MV-4-11 (cell line): ENCODE measurements around the gene NAGPA.
A peak's percentile ranks its signal among the peaks of the same experiment; 100 is the strongest.

ENCODE experiments used
- DNase-seq: peaks from one replicate; lab custom pipeline; 2025; lab: John Stamatoyannopoulos, UW

The NAGPA gene

DNA sequence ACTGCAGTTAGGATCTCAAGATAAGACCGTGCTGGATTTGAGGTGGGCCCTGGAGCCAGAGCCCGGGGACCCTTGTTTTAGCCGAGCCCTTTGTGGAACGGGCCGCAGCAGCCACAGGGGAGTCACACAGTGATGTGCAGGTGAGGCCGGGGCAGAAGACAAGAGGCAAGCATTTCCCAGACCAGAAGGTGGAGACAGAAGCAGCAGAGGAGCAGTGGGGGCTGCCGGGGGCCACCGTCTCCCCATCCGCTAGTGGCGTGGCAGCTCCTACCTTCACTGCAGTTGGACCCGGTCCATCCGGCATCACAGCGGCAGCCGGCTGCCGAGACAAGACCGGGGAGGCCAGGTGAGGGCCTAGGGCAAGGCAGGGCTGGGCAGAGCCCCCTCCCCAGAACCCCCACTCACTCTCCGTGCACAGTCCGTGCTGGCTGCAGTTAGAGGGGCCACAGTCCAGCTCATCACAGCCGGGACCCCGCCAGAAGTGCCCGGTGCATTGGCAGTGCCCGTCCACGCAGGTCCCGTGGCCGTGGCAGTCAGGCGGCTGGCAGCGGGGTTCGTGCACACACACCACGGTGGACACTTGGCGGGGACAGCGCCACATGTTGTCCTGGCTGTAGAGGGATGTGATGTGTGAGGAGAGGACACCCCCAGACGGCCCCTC lies 6.0 kb downstream of the NAGPA start:
- no peak for DNase-seq

DNA sequence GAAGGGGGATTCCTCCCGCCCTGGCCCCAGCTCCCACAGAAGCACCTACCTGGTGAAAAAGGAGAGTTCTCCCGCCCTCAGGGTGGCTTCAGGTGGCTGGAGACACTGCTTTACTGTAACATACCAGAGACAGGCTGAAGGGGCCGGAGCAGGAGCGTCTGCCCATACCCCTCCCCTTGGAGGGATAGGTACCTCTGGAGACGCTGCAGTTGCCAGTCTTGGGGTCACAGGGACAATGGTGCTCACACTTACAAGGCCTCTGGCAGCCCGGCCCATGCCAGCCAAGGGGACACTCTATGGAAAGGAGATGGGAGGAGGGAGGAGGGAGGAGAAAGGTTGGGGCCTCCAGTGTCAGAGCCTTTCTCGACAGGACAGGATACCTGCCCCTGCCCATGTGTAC lies 6.6 kb downstream of the NAGPA start:
- DNase-seq = no peak

DNA sequence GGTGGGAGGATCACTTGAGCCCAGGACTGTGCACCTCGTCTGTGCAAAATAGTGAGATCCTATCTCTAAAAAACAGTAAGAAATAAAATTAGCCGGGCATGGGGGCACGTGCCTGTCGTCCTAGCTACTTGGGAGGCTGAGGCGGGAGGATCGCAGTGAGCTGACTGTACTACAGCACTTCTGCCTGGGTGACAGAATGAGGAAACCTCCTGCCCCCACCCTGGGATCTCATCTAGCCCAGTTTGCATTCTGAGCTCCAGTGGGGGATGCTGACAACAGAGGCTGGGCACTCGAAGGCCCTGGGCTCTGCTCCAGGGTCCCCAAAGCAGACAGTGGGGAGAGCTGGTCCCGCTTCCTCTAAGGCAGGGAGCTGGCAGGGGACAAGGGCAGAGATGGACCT lies 7.1 kb downstream of the NAGPA start:
- DNase-seq = no peak

DNA sequence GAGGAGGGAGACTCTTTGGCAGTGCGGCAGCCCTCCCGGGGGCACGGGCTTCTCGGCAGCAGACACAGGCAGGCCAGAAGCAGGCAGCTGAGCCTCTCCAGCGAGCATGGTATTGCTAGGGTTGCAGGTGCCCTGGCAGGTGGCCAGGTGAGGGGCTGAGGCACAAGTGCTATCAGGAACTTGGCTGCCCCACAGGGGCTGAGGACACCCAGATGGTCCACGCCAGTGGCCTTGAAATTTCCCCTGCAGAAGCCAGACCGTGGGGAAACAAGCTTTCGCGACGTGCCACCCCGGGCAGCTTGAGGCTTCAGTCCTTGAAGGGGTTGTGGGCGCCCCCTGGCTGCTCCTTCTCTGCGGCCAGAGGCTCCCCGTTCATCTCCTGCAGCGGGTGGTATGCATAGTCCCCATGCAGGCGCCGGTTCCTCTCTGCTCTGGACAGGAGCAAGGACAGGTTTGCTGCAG lies 8.5 kb downstream of the NAGPA start:
- no peak for DNase-seq

DNA sequence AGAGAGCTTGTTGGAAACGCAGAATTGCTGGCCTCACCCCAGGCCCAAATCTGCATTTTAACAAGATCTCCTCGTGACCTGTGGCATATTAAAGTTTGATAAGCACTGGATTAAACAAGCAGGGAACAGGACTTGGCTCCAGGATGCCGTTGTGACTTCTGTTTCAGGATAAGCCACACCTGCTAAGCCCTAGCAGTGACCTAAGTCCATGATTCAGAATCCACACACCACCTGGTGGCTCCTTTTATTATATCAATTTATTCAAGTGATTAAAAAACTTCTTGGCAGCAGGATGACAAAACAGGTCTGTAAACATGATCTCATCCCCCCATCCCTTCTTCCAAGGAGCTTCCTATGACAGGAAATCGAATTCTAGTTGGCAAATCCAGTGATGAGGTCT lies 9.1 kb downstream of the NAGPA start:
- DNase-seq = no peak

DNA sequence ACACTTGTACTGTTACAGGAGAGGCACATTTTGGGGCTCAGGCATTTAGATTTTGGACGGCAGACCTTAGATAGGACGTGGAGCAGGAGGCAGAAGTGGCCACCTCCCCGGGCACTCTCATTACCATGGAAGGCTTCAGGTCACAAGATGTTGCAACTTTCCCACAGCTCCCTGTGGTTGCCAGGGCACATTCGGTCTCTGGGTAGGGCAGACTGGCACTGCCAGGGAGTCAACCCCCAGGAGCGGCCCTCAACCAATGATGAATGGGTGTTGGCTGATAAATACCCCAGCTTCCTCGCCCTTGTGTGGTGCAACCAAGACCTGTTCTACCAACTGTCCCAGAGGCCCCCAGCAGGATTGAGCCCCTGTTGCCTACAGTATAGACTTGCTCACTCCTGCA lies 11.2 kb downstream of the NAGPA start:
- no peak for DNase-seq

DNA sequence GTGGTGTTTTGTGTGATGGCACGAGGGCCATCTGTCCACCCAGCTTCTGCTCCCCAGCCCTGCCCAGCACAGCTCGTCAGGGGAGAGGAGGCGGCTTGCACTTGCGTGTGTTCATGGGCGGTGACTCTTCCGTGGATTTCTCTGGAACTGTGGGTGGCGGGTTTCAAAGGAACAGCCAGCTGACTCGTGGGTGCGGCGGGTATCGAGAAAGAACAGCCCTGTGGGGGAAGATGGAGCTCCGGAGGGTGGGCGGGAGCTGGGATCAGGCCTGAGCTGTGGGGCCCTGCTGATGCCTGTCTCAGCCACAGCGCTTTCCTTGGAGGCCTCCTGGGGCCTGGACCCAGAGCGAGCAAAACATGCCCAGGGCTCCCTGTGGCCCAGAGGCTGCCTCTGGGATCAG lies 13.2 kb downstream of the NAGPA start:
- DNase-seq = no peak

DNA sequence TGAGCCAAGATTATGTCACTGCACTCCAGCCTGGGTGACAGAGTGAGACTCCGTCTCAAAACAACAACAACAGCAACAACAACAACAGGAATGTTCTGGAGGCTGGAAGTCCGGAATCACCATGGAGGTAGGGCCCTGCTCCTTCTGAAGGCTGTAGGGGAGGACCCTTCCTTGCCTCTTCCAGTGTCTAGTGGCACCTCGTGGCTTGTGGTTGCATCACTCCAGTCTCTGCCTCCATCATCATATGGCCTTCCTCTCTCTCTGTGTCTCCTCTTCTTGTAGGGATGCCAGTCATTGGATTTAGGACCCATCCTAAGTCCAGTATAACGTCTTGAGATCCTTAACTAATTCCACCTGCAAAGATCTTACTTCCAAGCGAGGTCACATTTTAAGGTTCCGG lies 14.0 kb downstream of the NAGPA start:
- no peak for DNase-seq

DNA sequence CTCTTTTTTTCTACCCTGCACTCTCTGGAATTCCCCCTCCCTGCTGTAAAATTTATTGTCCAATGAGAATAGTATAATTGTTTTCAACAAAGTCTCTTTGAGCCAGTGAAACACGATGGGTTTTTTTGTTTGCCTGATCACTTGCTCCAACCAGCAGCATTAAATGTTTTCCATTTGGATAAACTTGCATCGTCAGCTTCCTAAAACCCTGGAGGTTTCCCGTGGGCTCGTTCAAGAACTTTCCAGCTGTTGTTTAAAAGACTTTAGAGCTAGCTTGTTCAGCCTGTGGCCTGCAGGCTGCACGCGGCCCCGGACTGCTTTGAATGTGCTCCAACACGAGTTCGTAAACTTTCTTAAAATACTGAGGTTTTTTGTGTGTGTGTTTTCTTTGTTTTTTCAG lies 14.9 kb downstream of the NAGPA start:
- DNase-seq = no peak

DNA sequence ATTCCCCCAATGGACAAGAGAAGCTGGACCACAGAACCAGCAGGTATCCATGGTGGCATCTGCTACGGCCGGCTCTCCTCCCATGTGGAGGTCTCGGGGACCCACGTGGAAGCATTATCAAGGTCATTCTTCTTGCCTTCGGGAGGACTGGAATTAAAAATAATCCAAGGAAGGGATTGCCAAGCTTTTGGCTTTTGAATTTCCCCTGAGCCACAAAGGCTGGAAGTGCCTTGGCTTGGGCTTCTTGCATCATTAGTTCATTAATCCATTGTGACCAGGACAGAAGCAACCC lies 16.1 kb downstream of the NAGPA start:
- no peak for DNase-seq

DNA sequence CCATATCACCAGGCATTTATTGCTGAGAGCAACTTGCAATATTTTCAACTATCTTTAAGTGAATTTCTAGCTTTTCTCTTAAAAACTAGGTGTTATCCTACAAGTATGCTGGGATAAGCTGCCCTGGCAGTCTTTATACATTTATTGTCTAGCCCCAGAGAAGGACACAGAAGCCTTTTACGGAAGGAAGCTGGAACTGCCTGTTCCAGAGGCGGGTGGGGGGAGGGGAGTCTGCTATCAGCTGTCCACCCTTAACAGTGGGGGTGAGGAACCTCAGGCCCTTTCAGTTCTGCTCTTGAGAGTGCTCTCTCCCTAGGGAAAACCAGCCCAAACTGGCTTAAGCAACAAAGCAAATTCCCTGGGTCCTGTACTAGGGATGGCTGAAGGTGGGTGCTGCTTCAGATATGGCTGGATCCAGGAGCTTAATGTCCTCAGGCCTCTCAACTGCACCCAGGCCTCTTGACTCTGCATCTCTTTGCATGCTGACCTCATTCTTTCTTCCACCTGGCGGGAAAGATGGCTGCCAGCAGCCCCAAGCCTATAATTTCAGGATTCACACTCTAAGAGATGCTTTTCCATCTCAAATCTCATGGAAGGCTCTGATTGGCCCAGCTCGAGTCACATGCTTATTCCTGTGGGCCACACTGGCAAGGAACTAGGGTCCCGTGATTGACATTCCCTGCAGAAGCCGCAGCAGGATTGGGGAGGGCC lies 16.6 kb downstream of the NAGPA start:
- peak; percentile 22 for DNase-seq

DNA sequence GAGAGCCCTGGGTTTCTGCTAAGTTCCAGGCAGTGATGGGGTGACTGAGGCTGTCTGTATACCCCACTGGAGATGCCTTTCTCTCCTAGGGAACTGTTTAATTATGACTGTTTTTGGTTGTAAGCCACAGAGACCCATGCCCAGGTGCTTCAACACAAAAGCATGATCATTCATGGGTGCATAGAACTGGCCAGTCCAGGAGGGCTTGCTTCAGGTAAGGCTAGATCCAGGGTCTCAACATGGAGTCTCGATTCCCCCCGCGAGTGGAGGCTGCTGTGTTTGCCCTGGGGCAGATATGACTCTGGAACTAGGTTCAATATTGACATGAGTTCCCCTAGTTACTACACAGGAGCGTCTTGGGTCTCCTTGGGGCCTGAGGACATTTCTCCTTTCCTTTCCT lies 17.8 kb downstream of the NAGPA start:
- DNase-seq = no peak

DNA sequence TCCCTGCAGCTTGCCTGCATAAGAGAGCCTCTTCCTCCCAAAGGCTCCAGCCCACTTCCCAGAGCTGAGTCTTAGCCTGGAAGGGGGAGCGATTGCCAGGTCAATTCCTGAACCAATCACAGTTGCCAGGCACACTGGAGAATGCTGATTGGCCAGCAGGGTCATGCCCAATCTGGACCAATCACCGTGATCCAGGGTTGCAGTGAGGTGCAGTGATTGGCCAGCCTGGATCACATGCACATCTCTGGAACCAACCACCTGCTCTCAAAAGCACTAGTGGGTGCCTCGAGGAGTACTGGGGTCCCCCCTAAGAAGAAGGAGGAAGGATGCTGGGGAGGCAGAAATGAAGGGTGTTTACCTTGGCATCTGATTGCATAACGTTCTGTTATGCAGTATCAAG lies 18.4 kb downstream of the NAGPA start:
- no peak for DNase-seq

DNA sequence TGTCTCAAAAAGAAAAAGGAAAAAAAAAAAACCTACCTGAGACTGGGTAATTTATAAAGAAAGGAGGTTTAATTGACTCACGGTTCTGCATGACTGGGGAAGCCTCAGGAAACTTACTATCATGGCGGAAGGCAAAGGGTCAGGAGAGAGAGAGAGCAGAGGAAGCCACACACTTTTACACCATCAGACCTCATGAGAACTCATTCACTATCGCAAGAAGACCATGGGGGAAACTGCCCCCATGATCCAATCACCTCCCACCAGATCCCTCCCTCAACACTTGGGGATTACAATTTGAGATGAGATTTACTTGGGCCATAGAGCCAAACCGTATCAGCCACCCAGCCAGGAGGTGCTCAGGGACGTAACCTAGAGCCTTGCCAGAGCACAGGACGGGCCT lies 20.8 kb downstream of the NAGPA start:
- no peak for DNase-seq

DNA sequence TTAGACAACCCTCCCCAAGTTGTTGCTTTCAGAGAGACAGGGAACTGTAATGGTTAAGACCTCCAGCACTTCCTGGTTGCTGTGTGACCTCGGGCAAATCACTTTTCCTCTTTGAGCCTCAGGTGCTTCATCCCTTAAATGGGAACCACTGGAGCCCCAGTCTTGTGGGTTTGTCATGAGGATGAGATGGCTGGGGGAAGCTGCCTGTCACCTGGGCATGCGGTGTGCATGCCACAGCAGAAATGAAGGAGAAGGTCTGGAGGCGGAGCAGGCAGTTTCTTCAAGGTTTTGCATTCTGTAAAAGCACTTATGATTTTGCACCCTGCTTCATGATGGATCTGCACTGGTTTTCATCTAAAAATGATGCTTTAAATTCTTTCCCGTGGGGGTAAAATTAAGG lies 22.1 kb downstream of the NAGPA start:
- DNase-seq = no peak

DNA sequence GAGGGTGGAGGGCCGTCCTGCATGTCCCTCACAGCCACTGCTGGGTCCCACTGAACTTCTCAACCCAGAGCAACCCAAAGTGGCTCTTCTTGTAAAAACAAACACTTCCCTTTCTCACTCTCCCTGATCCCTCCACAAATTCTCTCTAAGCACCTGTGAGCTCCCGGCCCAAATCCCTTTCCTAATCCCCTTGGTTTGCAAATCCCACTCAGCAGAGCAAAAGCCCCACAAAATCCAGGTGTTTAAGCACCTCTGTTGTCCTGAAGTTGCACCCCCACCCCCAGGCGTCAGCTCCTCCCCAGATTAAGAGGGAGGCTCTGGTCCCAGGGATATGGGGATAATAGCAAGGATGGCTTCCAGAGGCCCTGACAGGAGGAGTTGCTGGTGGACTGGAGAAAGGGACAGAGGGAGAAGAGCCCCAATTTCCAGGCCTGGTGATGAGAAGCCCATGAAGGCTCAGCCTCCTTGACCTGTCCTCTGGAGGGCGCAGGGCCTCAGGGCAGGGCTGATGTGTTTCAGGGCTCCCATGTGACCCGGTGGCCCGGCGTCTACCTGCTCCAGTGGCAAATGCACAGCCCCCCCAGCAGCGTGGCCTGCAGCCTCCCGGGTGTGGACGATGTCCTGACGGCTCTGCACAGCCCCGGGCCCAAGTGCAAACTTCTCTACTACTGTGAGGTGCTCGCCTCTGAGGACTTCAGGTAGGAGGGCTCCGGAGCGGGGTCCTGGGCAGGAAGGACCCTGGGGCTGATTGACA lies 23.0 kb downstream of the NAGPA start:
- no peak for DNase-seq

DNA sequence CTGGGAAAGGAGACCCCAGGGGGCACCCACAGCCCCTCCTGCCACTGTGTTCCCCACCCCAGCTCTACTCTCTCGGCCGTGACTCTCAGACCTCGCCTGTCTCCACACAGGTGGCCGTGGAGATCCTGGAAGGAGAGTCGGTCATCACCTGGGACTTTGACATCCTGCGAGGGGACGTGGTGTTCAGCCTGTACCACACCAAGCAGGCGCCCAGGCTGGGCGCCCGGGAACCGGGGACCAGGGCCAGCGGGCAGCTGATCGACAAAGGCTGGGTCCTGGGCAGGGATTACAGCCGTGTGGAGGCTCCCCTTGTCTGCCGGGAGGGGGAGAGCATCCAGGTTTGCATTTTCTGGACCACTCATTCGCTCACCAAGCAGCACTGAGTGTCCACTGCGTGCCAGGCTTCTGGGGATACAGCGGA lies 25.4 kb downstream of the NAGPA start:
- DNase-seq = no peak

DNA sequence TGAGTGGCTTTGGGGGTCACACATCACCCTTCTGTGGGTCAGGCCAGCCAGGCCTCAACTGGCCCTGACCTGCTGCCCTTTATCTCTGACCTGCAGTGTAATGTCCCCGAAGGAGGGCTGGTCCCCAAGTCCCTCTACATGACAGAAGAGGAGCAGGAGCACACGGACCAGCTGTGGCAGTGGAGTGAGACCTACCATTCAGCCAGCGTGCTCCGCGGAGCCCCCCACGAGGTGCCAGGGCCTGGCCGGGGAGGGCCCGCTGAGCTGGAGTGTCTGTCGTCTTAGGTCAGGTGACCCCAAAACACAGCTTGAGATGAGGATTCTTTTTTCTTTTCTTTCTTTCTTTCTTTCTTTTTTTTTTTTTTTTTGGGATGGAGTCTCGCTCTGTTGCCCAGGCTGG lies 26.5 kb downstream of the NAGPA start:
- no peak for DNase-seq

DNA sequence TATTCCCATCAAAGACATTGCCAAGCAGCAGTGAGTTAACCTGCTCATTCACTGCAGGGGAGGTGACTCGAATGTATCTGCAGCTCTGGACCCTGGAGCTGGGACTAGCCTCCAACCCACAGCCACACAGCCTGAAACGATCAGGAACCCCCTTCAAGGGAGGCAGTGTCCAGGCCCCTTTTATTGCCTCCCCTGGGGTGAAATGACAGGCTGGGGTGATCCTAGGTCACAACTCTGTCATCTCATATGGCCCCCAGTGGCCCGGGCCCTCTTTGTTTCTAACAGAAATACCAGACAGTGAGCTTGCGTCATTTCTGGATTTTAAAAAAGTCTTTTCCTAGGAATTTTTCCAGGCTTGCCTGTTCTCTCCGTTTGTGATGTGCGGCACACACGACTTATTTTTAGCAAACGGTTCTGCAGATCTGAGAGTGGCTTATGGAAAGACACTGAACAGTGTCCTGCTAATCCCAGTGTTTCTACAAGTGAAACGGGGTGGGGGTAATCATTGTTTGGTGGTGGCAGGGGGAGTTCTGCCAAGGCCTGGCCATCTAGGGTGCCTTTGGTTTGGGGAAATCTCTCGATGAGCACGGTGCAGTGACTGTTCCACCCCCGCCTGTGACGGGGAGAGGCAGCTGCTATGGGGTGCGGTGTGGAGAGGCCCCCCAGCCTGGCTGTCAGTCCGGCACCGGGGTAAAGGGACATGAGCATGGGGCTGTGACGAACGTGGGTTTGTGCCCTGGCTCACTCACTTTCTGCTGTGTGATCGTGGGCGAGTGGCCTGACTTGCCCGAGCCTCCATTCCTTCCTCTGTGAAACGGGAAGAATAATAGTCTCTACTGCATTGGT lies 27.2 kb downstream of the NAGPA start:
- DNase-seq = no peak

DNA sequence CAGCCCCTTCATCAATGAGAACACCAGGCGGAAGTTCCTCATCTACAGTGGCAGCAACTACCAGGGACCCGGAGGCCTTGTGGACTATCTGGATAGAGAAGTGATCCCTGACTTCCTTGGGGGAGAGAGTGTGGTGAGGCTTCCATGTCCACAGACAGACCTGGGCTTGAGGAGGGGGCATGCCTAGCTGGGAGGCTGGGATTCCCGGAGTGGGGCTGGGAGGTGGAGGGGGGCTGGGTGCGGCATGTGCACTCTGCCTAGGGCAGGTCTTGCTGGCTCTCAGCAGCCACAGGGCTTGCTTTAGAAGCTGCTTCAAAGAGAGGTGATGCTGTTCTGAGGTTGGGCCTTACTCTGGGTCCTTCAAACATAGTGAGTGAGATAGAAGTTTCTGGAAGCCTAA lies 27.8 kb downstream of the NAGPA start:
- DNase-seq = peak; percentile 50

DNA sequence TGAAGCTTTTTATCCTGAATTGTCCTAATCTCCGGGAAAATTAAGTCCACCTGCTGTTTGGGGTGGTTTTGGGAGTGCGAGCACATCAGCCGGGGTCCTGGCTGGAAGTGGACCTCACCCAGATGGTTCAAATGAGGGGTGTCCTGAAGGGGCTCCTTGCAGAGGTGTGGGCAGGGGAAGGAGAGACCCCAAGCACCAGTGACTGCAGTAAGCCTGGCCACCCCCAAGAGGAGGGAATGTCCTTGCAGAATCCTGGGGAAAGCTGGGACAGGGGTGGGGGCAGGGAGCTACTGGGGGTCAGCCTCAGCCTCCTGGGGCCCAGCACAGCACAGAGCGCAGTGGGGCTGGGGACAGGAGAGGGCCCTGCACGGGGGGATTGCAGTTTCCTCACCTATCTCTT lies 29.4 kb downstream of the NAGPA start:
- no peak for DNase-seq

DNA sequence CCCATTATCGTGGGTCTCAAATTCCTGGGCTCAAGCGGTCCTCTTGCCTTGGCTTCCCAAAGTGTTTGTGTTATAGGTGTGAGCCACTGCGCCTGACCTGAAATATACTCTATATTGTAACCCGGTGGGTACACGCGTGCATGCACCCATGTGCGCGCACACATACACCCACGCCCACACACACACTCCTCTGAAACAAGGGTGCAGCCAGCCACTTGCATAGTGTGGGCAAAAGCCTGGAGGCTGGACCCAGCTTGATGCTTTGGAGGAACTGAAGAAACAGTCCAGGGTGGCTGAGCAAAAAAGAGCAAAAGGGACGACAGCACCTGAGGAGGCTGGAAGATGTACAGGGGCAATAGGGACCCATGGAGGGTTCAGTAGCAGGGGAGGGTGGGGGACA lies 29.9 kb downstream of the NAGPA start:
- DNase-seq = no peak

DNA sequence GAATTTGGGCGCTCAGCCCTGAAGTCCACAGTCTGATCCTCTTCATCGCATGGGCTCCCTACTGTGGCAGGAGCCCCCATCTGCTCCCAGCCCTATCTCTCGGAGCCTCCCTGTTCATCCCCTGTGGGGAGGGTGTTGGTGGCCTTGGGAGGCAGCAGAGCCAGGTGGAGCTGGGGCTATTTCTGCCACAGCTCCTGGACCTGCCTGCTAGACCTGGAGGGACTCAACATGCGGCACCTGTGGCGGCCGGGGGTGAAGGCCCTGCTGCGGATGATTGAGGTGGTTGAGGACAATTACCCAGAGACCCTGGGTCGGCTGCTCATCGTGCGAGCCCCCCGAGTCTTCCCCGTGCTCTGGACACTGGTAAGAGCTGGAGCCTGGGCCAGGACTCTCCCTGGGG lies 30.5 kb downstream of the NAGPA start:
- DNase-seq = no peak
